Suprapubic skin (tissue), 4 donors: ENCODE results near the gene GNAI1. TPM values are rescaled to one million over a fixed set of nuclear protein-coding genes. Genes with fewer than 3 reads are reported as not detected.

Source experiments
- DNase-seq, 2 donors: peaks; one replicate each; pipeline ENCODE4 v3.0.0-alpha.2; 2019; ENCODE audit warnings: low spot score in 2 of 2
- H3K27ac ChIP-seq: fragments of 200-600 bp; sonication (generic); one replicate; pipeline ENCODE4 v1.5.1; 2019
- H3K27me3 ChIP-seq: fragments of 200-600 bp; sonication (generic); one replicate; pipeline ENCODE4 v1.5.1; 2019
- H3K36me3 ChIP-seq: fragments of 200-600 bp; sonication (generic); one replicate; pipeline ENCODE4 v1.5.1; 2019
- H3K4me1 ChIP-seq: fragments of 200-600 bp; sonication (generic); one replicate; pipeline ENCODE4 v1.5.1; 2019
- H3K4me3 ChIP-seq: fragments of 200-600 bp; sonication (generic); one replicate; pipeline ENCODE4 v1.5.1; 2019; ENCODE audit warnings: mild to moderate bottlenecking
- H3K9me3 ChIP-seq: fragments of 200-600 bp; sonication (generic); one replicate; pipeline ENCODE4 v1.5.1; 2019
- CTCF ChIP-seq, 2 donors: fragments of 200-600 bp in 1 of 2; fragments of 450-650 bp in 1 of 2; sonication (generic) in 1 of 2; IDR thresholded peaks; one replicate each; pipeline ENCODE4 v1.5.1; 2016 to 2019; ENCODE audit warnings: antibody characterized with exemption in 2 of 2, mild to moderate bottlenecking in 1 of 2, moderate library complexity in 1 of 2
- EP300 ChIP-seq: sonication (generic); formaldehyde crosslinking; IDR thresholded peaks from one replicate; pipeline ENCODE4 v1.6.1; 2017; ENCODE audit warnings: antibody characterized with exemption
- POLR2A ChIP-seq, 2 donors: fragments of 450-650 bp; IDR thresholded peaks; one replicate each; pipeline ENCODE4 v1.6.1; 2017; ENCODE audit warnings: antibody characterized with exemption in 2 of 2, mild to moderate bottlenecking in 2 of 2, moderate library complexity in 2 of 2
- POLR2AphosphoS5 ChIP-seq, 3 donors: sonication (generic); formaldehyde crosslinking; IDR thresholded peaks; one replicate each; pipeline ENCODE4 v1.6.1; 2017; ENCODE audit warnings: antibody characterized with exemption in 3 of 3
- WGBS: methylation state at CpG from one replicate; pipeline ENCODE4 v1.1.5; 2018; 5-methylcytosine and 5-hydroxymethylcytosine counted together
- total RNA-seq, 4 donors: library from RNA; depleted of rRNA; stranded (reverse); fragments of >200 nt; gene quantifications; one replicate each; pipeline ENCODE4 v1.1.0, GENCODE V29; 2016

Gene GNAI1
- total RNA-seq, 4 donors from 2014 or later: 64.9 to 87.9 (median 72.1) TPM

GRCh38 chr7:80105701-80106408 lies 28.8 kb upstream of the GNAI1 start:
- Histone ChIP-seq H3K27ac (no peak overlapping the region), H3K27me3 (no peaks in the 10 kb centered on the region), H3K4me1 (no peaks in the 10 kb centered on the region), H3K4me3 (no peak overlapping the region), H3K9me3 (no peaks in the 10 kb centered on the region), H3K36me3 (no peaks in the 10 kb centered on the region)
- 83% methylated on average over 3 of the region's 3 CpGs for WGBS
- no peak for TF ChIP-seq CTCF (IDR thresholded peaks at IDR 0.05)
- TF ChIP-seq POLR2AphosphoS5 (IDR thresholded peaks at IDR 0.05): no peak
- no peak for TF ChIP-seq POLR2A (IDR thresholded peaks at IDR 0.05)
- no peak for TF ChIP-seq EP300
- no peak for DNase-seq

- Histone ChIP-seq H3K27ac (no peak overlapping the region), H3K9me3 (no peaks in the 10 kb centered on the region), H3K4me3 (no peak overlapping the region), H3K27me3 (no peaks in the 10 kb centered on the region), H3K36me3 (no peaks in the 10 kb centered on the region), H3K4me1 (no peaks in the 10 kb centered on the region)
- DNase-seq: no peak
- TF ChIP-seq POLR2AphosphoS5 (IDR thresholded peaks at IDR 0.05) (no peak), CTCF (IDR thresholded peaks at IDR 0.05) (no peak), EP300 (no peak), POLR2A (IDR thresholded peaks at IDR 0.05) (no peak)
- 70% methylated on average over 2 of the region's 2 CpGs for WGBS
Observed at GRCh38 chr7:80106498-80107113, 28.0 kb upstream of the GNAI1 start.

GRCh38 chr7:80107278-80107677 lies 27.4 kb upstream of the GNAI1 start:
- no peak for DNase-seq
- no peak overlapping the region for H3K4me3 ChIP-seq
- no peak overlapping the region for H3K27ac ChIP-seq
- H3K36me3 ChIP-seq: no peaks in the 10 kb centered on the region
- TF ChIP-seq EP300 (no peak), CTCF (IDR thresholded peaks at IDR 0.05) (no peak), POLR2A (IDR thresholded peaks at IDR 0.05) (no peak), POLR2AphosphoS5 (IDR thresholded peaks at IDR 0.05) (no peak)
- H3K27me3 ChIP-seq: no peaks in the 10 kb centered on the region
- no peaks in the 10 kb centered on the region for H3K9me3 ChIP-seq
- WGBS: 77% methylated on average over 1 of the region's 1 CpG
- H3K4me1 ChIP-seq: no peaks in the 10 kb centered on the region

- TF ChIP-seq EP300 (no peak), POLR2AphosphoS5 (IDR thresholded peaks at IDR 0.05) (no peak), POLR2A (IDR thresholded peaks at IDR 0.05) (no peak), CTCF (IDR thresholded peaks at IDR 0.05) (no peak)
- DNase-seq: no peak
- Histone ChIP-seq H3K4me3 (no peak overlapping the region), H3K27me3 (no peaks in the 10 kb centered on the region), H3K9me3 (no peaks in the 10 kb centered on the region), H3K36me3 (no peaks in the 10 kb centered on the region), H3K4me1 (no peaks in the 10 kb centered on the region), H3K27ac (no peak overlapping the region)
- WGBS: 96% methylated on average over 5 of the region's 5 CpGs
Observed at GRCh38 chr7:80110376-80110775, 24.3 kb upstream of the GNAI1 start.

GRCh38 chr7:80114159-80114558 lies 20.5 kb upstream of the GNAI1 start:
- no peaks in the 10 kb centered on the region for H3K9me3 ChIP-seq
- H3K27me3 ChIP-seq: no peaks in the 10 kb centered on the region
- H3K36me3 ChIP-seq: no peaks in the 10 kb centered on the region
- H3K27ac ChIP-seq: no peak overlapping the region
- DNase-seq: no peak
- no peak overlapping the region for H3K4me3 ChIP-seq
- TF ChIP-seq POLR2A (IDR thresholded peaks at IDR 0.05) (no peak), POLR2AphosphoS5 (IDR thresholded peaks at IDR 0.05) (no peak), EP300 (no peak), CTCF (IDR thresholded peaks at IDR 0.05) (no peak)
- H3K4me1 ChIP-seq: no peaks in the 10 kb centered on the region
- WGBS: 86% methylated on average over 4 of the region's 4 CpGs
